ENCODE data around the gene PFKFB4.
A peak's percentile ranks its signal among the peaks of the same experiment; 100 is the strongest.
"Not testable (repeated sequence)": the region's sequence is repeated elsewhere in the genome, so short reads cannot be mapped to it uniquely, and the experiment has no call there.

Gene PFKFB4

DNA sequence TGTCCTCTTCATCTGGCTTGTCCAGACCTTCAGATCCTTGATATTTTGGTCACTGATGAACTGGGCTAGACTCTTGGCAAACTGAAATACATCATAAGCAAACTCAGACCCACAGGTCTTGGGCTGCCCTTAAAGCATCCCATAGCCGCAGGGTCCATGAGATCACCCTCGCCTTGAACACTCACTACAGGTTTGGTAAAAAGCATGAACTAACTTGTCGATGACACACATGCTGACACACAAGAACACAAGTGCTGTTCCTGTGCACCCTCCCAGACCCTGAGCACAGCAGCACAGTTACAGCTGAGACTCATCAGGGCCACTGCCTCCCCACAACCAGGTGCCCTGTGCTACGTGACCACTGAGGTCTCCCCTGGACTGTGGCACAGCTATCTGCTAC is 21.0 kb downstream of the PFKFB4 start:
- FAIRE-seq (no peak), DNase-seq (ENCODE audit: insufficient read length, low spot score) (no peak)

DNA sequence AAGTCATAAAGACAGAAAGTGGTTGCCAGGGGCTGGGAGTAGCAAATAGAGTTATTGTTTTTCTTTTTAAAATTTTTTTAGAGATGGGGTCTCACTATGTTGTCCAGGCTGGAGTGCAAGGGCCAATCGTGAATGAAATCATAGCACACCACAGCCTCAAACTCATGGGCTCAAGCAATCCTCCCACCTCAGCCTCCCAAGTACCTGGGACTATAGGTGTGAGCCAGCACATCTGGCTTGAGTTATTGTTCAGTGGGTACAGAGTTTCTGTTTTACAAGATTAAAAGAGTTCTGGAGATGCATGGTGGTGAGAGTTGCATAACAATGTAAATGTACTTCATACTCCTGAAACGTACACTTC is 23.6 kb downstream of the PFKFB4 start:
- no peak for FAIRE-seq
- no peak for DNase-seq (ENCODE audit: insufficient read length, low spot score)

DNA sequence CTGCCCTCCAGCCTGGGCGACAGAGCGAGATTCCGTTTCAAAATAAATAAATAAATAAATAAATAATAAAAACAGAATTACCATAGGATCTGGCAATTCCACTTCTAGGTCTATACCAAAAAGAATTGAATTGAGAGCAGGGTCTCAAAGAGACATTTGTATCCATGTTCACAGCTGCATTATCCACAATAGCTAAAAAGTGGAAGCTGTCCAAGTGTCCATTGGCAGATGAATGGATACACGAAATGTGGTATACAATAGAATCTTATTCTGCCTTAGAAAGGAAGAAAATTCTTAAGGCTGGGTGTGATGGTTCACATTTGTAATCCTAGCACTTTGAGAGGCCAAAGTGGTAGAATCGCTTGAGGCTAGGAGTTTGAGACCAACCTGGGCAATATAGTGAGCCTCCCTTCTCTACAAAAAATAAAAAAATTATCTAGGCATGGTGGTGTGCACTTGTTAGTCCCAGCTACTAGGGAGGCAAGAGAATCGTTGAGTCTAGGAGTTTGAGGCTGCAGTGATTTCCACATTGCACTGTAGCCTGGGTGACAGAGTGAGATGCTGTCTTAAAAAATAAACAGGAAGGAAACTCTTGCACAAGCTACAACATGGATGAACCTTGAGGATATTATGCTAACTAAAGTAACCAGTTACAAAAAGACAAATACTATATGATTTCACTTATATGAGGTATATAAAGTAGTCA is 24.2 kb downstream of the PFKFB4 start:
- no peak for DNase-seq (ENCODE audit: insufficient read length, low spot score)
- FAIRE-seq = no peak

DNA sequence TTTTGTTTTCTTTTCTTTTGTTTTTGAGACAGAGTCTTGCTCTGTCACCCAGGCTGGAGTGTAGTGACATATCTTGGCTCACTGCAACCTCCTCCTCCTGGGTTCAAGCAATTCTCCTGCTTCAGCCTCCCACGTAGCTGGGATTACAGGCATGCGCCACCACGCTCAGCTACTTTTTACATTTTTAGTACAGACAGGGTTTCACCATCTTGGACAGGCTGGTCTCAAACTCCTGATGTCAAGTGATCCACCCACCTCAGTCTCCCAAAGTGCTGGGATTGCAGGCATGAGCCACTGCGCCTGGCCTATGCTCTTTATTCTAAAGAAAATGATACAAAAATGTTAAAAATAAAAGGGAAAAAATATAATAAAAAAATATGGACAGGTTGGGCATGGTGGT is 25.9 kb downstream of the PFKFB4 start:
- FAIRE-seq; DNase-seq (ENCODE audit: insufficient read length, low spot score): not testable (repeated sequence)

DNA sequence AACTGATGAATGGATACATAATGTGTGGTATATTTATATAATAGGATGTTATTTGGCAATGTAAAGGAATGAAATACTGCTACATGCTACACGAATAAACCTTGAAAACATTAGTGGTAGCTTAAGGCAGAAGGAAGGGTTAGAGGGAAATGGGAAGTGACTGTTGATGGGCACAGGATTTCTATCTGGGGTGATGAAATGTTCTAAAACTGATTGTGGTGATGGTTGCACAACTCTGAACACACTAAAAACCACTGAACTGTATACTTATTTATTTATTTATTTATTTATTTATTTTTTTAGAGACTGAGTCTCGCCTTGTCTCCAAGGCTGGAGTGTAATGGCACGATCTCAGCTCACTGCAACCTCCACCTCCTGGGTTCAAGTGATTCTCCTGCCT is 27.8 kb downstream of the PFKFB4 start:
- DNase-seq (ENCODE audit: insufficient read length, low spot score) = no peak
- FAIRE-seq = no peak

DNA sequence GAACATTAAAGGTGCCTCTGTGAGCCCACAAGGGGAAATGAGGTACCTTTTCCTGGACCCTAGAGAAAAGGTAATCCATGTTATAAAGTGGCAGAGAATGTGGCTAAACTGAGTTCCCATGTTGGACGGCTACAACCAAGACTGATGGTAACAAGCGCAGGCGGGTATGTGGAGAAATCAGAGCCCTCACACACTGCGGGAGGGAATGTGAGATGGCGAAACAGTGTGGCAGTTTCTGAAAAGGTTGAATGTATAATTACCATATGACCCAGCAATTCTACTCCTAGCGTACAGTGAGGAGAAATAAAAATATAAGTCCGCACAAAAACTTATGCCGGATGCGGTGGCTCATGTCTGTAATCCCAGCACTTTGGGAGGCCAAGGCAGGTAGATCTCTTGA is 28.6 kb downstream of the PFKFB4 start:
- no peak for DNase-seq (ENCODE audit: insufficient read length, low spot score)
- FAIRE-seq = no peak

DNA sequence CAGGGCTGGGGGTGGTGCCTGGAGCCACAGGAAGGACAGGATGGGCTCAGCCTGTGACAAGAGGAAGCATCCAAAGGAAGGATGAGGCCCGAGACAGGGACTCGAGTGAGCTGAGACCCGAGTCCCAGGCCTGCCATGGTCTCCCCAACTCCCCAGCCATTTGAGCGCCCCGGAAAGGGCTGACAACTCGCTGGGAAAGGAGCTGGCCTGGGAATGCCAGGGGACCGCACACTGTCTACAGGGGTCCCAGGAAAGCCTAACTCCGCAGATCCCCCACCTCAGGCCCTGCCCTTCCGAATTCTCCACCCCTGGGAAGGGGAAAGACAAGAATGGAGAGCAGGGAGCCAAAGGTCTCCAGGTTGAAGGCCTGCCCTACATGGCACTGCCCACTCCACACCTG is 31.6 kb downstream of the PFKFB4 start:
- DNase-seq (ENCODE audit: insufficient read length, low spot score) = no peak
- no peak for FAIRE-seq

DNA sequence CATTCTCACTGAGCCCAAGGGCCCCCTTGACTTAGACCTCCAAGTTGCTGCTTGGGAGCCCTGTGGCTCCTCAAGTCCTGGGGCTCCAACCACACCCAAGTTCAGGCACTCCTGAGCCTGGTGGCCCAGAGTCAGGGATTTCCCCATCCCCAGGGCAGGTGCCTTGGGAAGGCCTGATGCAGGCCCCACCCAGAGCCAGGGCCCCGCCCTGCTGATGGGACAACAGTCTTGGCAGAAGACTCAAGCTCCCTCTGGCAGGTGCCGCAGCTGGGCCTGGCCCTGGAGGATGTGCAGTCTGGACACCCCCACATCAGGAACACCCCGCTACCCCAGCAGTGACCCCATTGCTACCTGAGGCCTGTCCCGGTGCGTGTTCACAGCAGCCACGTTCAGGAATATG is 35.0 kb downstream of the PFKFB4 start:
- DNase-seq (ENCODE audit: insufficient read length, low spot score) (no peak), FAIRE-seq (no peak)

DNA sequence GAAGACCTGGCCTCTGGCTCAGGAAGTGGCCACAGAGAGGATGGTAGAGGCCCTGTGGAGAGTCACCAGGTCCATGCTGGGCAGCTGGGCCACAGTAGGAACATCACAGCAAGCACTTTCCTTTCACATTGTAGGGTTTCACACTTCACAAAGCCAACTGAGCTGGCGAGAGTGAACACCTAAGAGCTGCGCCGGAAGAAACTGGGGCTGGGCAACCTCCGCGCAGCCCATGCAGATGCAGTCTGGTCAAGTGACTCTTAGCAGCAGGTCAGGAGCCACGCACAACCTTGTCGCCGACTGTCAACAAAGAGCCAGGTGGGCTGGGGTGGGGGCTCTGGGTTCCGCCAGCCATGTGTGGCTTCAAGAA is 37.3 kb downstream of the PFKFB4 start:
- FAIRE-seq (no peak), DNase-seq (ENCODE audit: insufficient read length, low spot score) (no peak)

DNA sequence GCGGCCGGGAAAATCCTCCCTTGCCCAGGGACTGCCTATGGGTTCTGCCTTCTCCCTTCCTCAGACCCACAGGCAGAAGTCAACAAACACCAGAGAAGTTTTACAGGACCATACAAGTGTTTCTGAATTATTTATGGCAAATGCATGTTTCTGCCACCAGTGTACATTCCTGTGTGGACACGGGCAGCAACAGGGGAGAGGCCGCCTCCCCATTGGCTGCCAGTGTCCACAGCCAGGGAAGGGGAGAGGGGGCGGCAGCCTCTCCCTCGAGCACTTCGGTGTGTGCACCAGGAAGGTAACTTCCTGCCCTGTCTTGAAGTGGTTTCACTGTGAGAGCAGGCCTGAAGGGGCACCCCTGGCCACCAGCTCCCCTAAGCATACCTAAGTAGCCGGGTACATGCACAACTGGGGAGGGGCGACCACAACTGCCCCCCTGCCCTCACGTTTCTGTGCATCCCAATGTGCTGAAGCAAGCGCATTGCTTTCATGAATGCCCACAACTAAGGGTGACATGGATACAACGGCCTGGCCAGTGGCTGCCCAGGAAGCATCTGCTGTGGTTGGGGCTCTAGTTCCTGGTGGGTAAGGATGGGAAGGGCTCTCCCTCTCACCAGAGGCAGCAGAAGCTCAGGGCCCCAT is 37.8 kb downstream of the PFKFB4 start:
- no peak for FAIRE-seq
- no peak for DNase-seq (ENCODE audit: insufficient read length, low spot score)

DNA sequence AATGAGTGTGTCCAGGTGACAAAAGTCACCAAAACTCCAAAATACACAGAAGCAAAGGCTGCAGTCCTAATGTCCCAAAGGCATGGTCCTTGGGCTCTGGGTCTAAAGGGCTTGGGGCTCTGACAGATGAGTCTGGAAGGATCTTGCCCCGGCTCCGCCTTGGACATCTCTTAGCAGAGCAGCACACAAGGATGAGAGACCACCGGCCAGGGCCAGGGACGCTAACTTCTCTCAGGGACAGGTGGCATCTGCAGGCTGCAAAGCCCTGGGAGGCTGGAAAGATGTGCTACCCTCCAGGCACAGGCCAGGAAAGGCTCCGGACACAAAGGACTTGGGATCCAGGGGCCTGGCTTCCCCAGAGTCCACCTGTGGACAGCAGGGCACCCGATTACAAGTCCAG is 38.5 kb downstream of the PFKFB4 start:
- FAIRE-seq (no peak), DNase-seq (ENCODE audit: insufficient read length, low spot score) (no peak)

DNA sequence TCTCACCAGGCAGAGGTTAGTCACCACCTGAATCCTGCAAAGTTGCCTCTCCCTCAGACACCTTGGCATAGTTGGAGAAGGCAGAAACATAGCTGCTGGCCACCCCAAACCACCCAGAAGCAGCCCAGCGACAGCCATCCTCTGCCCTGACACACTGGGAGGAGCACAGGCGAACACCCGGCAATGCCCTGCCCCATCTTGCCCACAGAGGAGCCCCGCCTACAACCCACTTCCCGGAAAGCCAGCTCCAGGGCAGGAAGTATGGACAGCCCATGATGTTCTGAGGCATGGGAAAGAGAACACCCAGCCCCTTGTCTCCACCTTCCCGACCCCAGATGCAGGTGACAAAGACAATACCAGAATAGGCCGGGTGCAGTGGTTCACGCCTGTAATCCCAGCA is 40.0 kb downstream of the PFKFB4 start:
- DNase-seq (ENCODE audit: insufficient read length, low spot score) = no peak

DNA sequence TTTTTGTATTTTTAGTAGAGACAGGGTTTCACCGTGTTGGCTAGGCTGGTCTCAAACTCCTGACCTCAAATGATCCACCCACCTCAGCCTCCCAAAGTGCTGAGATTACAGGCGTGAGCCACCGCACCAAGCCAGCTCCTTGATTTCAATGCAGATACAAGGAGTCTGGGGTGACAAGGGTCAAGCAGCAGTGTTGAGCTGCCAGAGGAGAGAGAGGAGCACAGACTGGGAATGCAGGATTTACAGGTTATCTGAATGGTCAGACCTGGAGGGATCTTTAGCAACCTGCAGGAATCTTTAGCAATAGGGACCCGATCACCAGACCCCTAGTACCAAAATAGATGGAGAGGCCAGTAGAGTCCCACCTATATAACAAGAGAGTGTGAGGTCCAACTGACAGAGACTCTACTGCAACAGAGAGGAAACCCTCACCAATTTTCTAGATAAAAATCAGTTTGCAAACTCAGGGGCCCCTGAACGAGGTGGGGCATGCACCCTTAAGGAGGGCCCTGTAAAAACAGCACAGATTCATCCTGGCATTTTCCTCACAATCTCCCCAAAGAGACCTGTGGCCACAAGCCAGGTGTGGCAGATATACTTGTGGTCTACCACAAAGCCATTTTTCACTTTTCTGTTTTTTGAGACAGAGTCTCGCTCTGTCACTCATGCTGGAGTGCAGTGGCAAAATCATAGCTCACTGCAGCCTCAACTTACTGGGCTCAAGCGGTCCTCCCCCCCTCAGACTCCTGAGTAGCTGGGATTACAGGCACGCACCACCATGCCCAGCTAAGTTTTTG is 42.0 kb downstream of the PFKFB4 start:
- FAIRE-seq = peak; percentile 64

More for the DNA sequence above, 40.0 kb downstream of the PFKFB4 start:
- FAIRE-seq = no peak

DNA sequence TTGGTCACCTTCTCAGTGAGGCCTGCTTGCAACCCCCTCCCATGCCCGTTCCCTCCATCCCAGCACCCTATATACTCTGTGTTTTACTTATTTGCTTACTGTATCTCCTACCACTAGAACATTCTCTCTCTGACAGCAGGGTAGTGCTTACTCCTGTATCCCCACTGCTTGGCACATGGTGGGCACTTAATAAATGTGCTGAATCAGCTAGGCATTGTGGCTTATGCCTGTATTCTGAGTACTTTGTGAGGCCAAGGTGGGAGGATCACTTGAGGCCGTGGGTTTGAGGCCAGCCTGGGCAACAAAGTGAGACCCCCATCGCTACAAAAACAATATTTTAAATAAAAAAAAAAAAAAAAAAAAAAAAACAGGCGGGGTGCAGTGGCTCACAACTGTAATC is 45.1 kb downstream of the PFKFB4 start:
- FAIRE-seq = no peak
- DNase-seq (ENCODE audit: insufficient read length, low spot score) = no peak

More for the DNA sequence above, 42.0 kb downstream of the PFKFB4 start:
- DNase-seq (ENCODE audit: insufficient read length, low spot score) = no peak

DNA sequence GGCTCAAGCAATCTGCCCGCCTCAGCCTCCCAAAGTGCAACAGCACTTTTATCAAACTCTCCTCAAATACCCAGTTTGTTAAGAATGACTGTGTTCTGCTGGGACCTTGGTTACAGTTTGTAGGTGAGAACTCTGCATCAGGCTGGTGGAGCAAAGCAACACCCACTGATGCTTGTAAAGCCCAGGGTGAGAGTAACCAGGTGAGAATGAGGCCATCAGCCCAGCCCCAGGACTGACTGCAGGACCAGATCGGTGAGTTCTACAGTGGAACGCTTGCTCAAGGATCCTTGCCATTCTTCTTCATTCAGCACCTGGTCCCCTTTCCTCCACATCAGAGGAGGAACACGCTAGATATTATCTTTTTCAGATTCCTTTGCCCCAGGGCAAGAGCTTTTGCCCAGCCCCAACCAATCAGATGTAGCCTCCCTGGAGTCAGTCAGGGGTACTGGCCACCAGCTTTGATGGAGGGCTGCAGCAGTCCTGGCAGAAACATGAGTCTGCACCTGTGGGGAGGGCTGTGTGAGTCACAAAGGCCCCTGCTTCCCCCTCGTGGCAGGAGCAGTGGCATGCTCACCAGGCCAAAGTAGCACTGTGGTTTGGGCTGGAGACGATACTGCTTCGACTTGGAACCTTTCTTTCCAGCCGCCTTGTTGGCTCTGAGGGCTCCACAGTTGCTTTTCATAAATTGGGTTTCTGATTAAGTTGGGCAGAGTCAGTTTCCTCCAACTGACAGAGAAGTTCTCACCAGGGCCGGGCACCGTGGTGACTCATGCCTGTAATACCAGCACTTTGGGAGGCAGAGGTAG is 49.1 kb downstream of the PFKFB4 start:
- peak; percentile 81 for DNase-seq (ENCODE audit: insufficient read length, low spot score)
- FAIRE-seq = peak; percentile 89

DNA sequence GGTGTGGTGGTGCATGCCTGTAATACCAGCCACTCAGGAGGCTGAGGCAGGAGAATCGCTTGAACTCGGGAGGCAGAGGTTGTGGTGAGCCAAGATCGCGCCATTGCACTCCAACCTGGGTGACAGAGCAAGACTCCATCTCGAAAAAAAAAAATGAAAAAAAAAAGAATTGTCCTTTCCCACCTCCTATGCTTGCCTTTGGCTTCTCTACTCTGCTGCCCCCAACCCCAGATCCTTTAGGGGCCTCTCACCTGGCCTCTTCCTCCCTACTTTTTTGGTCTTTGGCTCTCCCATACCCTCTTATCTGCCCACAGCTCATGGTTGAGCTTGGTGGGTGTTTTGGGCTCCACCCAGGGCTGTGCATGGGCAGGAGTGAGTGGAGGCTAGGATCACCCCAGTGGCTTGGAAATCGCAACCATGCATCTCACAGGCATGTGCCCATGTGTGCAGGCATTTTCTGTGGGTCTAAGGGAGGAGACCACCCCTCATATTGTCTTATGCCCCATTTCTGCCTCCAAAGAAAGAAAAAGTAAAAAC is 50.6 kb downstream of the PFKFB4 start:
- no peak for DNase-seq (ENCODE audit: insufficient read length, low spot score)
- no peak for FAIRE-seq

DNA sequence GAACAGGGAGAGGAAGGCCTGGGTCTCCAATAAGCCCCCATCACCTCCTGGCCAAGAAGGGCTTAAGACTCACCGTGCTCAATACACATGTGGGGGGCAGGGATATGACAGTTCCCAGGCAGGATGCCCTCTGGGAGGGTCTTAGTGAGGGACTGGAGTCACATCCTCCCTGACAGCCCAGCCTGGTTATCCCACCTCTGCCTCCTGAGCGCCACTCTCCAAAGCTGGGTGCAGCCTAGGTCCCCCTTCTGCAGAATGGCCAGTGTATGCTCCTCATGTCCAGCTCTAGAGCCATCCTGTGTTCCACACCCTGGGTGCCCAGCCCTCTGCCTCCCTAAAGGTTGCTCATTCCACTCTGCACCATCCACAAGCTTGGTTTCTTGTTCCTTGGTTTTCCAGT is 51.5 kb downstream of the PFKFB4 start:
- no peak for FAIRE-seq
- DNase-seq (ENCODE audit: insufficient read length, low spot score) = no peak

DNA sequence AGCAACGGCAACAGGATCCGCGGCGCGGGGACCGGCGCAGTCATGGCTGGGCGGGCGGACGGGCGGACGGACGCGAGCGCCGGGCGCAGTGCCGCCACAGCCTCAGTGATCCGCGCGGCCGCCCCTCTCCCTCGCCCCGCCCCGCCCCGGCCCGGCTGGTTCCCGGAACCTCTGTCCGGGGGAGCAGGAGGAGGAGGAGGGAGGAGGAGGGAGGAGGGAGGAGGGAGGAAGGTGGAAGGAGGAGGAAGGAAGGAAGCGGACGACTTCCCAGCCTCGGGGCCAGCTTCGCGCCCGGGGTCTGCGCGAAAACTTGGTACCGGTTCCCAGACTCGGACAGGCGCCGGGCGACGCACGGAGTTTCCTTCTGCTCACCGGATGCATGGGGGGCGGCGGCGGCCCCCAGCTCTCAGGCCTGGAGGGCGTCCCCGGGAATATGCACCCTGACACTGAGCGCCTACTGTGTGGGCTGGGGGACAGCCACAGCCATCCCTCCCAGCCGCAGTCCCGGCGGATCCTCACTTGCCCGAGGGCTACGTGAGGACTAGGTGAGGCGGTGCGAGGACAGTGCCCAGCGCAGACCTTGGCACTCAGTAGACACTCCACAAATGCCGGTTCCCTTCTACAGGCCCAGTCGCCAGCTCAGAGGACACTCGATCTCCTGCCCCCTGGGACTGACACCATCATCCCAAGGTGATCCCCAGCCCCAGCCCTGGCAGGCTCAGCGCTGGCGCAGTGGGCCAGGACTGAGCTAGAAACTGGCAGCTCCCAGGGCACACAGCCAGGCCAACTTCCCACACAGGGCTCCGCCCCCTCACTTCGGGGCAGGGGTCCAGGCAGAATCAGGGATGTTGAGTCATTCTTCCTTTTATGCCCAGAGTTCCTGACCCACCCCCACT is 52.3 kb downstream of the PFKFB4 start, which contains the start of gene SHISA5:
TSS of gene SHISA5 (minus strand) at position 124 of the 896 bp plus-strand sequence. CDS start at position 44, 80 bp downstream.
- FAIRE-seq (peak; percentile 4), DNase-seq (ENCODE audit: insufficient read length, low spot score) (peak; percentile 65)

DNA sequence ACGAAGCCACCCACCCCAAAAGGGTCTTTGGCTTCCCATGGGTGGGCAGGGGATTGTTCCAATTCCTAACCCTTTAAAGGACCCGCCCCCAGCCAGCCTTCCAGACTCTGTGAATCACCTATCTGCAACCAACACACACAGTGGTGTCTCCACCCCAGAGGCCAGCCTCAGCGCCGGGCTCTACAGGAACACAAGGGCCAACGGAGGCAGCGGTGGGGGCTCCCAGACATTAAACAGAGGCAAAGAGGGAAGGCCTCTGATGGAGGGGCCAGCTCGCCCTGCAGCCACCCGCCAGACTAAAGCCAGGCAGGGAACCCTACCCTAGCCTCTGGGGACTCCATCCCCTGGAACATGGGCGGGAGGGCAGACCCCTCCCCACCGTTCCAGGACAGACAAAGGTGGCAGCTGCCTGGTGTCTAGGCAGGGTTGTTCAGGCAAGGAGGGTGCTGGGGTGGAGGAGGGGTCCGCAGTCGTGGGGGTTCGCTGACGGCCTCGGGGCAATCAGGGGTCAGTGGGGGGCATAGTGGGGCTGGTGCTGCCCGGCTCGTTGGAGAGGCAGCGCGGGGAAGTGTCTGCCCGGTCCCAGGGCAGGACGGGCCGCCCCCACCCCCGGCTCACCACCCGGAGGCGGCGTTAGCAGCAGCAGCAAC is 53.1 kb downstream of the PFKFB4 start:
- DNase-seq (ENCODE audit: insufficient read length, low spot score) = no peak
- no peak for FAIRE-seq
